ENCODE measurements around the gene PYGO1. TPM values are rescaled to one million over a fixed set of nuclear protein-coding genes. Genes with fewer than 3 reads are reported as not detected.
A peak's percentile ranks its signal among the peaks of the same experiment; 100 is the strongest.

Gene PYGO1
- total RNA-seq, 1 experiment from 2014 or later, result 0.55 TPM

DNA sequence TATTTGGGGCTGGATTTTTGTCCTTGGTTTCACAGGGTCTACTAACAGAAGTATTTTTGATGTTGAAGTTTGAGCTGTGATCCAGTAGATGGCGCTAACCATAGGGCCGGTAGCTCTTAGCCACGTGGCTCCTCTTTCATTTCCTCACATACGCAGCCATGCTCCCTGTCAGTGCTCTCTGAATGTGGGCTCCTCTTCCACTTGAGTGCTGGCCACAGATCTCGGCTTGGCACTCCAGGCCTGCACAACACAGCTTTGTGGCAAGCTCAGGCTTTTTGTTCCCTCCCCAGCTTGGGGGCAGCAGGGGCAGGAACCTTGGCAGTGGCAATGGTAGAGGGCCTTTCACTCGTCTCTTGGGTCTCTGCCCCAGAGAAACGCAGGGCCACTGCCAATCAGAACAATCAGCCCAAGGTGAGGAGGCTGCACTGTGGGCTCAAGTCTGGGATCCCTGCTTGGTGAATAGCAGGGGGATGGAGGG, 61.5 kb downstream of the PYGO1 start (continued):
- TF ChIP-seq, protein P1, sequence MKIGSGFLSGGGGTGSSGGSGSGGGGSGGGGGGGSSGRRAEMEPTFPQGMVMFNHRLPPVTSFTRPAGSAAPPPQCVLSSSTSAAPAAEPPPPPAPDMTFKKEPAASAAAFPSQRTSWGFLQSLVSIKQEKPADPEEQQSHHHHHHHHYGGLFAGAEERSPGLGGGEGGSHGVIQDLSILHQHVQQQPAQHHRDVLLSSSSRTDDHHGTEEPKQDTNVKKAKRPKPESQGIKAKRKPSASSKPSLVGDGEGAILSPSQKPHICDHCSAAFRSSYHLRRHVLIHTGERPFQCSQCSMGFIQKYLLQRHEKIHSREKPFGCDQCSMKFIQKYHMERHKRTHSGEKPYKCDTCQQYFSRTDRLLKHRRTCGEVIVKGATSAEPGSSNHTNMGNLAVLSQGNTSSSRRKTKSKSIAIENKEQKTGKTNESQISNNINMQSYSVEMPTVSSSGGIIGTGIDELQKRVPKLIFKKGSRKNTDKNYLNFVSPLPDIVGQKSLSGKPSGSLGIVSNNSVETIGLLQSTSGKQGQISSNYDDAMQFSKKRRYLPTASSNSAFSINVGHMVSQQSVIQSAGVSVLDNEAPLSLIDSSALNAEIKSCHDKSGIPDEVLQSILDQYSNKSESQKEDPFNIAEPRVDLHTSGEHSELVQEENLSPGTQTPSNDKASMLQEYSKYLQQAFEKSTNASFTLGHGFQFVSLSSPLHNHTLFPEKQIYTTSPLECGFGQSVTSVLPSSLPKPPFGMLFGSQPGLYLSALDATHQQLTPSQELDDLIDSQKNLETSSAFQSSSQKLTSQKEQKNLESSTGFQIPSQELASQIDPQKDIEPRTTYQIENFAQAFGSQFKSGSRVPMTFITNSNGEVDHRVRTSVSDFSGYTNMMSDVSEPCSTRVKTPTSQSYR (CRISPR knock-in tag; IDR thresholded peaks at IDR 0.05), result no peak
- peak; percentile 35; the same call in 1 of the 2 replicates for TF ChIP-seq GABPB1 (CRISPR knock-in tag; IDR thresholded peaks at IDR 0.05)
- TF ChIP-seq TP53 (CRISPR knock-in tag; IDR thresholded peaks at IDR 0.05), result no peak
- TF ChIP-seq, protein P2, sequence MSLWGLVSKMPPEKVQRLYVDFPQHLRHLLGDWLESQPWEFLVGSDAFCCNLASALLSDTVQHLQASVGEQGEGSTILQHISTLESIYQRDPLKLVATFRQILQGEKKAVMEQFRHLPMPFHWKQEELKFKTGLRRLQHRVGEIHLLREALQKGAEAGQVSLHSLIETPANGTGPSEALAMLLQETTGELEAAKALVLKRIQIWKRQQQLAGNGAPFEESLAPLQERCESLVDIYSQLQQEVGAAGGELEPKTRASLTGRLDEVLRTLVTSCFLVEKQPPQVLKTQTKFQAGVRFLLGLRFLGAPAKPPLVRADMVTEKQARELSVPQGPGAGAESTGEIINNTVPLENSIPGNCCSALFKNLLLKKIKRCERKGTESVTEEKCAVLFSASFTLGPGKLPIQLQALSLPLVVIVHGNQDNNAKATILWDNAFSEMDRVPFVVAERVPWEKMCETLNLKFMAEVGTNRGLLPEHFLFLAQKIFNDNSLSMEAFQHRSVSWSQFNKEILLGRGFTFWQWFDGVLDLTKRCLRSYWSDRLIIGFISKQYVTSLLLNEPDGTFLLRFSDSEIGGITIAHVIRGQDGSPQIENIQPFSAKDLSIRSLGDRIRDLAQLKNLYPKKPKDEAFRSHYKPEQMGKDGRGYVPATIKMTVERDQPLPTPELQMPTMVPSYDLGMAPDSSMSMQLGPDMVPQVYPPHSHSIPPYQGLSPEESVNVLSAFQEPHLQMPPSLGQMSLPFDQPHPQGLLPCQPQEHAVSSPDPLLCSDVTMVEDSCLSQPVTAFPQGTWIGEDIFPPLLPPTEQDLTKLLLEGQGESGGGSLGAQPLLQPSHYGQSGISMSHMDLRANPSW (CRISPR knock-in tag; conservative IDR thresholded peaks at IDR 0.05; ENCODE audit: low read depth), result no peak
- peak; percentile 38; the same call in 1 of the 2 replicates for TF ChIP-seq FOXP4 (CRISPR knock-in tag; IDR thresholded peaks at IDR 0.05)
- TF ChIP-seq NFE2L1 (CRISPR knock-in tag; IDR thresholded peaks at IDR 0.05), result peak; percentile 64; the same call in 1 of the 2 replicates
- TF ChIP-seq, protein P3, sequence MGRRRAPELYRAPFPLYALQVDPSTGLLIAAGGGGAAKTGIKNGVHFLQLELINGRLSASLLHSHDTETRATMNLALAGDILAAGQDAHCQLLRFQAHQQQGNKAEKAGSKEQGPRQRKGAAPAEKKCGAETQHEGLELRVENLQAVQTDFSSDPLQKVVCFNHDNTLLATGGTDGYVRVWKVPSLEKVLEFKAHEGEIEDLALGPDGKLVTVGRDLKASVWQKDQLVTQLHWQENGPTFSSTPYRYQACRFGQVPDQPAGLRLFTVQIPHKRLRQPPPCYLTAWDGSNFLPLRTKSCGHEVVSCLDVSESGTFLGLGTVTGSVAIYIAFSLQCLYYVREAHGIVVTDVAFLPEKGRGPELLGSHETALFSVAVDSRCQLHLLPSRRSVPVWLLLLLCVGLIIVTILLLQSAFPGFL (CRISPR knock-in tag; IDR thresholded peaks at IDR 0.05; ENCODE audit: borderline replicate concordance), result no peak
- TF ChIP-seq, protein P4, sequence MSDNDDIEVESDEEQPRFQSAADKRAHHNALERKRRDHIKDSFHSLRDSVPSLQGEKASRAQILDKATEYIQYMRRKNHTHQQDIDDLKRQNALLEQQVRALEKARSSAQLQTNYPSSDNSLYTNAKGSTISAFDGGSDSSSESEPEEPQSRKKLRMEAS (CRISPR knock-in tag; IDR thresholded peaks at IDR 0.05), result peak; percentile 96
- no peak for TF ChIP-seq ATF1 (CRISPR knock-in tag; IDR thresholded peaks at IDR 0.05)
- TF ChIP-seq ZNF138 (CRISPR knock-in tag; conservative IDR thresholded peaks at IDR 0.05), result no peak
- TF ChIP-seq, protein P5, sequence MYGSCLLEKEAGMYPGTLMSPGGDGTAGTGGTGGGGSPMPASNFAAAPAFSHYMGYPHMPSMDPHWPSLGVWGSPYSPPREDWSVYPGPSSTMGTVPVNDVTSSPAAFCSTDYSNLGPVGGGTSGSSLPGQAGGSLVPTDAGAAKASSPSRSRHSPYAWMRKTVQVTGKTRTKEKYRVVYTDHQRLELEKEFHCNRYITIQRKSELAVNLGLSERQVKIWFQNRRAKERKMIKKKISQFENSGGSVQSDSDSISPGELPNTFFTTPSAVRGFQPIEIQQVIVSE (CRISPR knock-in tag; IDR thresholded peaks at IDR 0.05; ENCODE audit: borderline replicate concordance), result no peak
- no peak for TF ChIP-seq E2F4 (CRISPR knock-in tag; IDR thresholded peaks at IDR 0.05; ENCODE audit: borderline replicate concordance, low read depth)
- no peak for TF ChIP-seq PRRX2 (CRISPR knock-in tag; IDR thresholded peaks at IDR 0.05)
- no peak for TF ChIP-seq FOXJ3 (CRISPR knock-in tag; IDR thresholded peaks at IDR 0.05; ENCODE audit: borderline replicate concordance)
- TF ChIP-seq, protein P6, sequence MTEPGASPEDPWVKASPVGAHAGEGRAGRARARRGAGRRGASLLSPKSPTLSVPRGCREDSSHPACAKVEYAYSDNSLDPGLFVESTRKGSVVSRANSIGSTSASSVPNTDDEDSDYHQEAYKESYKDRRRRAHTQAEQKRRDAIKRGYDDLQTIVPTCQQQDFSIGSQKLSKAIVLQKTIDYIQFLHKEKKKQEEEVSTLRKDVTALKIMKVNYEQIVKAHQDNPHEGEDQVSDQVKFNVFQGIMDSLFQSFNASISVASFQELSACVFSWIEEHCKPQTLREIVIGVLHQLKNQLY (CRISPR knock-in tag; IDR thresholded peaks at IDR 0.05), result no peak
- no peak for TF ChIP-seq EMX1 (CRISPR knock-in tag; IDR thresholded peaks at IDR 0.05)
- TF ChIP-seq ZNF425 (CRISPR knock-in tag; conservative IDR thresholded peaks at IDR 0.05), result no peak
- no peak for TF ChIP-seq ZNF671 (CRISPR knock-in tag; IDR thresholded peaks at IDR 0.05)
- no peak for TF ChIP-seq ZBTB21 (CRISPR knock-in tag; IDR thresholded peaks at IDR 0.05; ENCODE audit: borderline replicate concordance)
- peak; percentile 65; the same call in 1 of the 2 replicates for TF ChIP-seq ZNF263 (CRISPR knock-in tag; IDR thresholded peaks at IDR 0.05; ENCODE audit: low read depth)
- TF ChIP-seq MXD4 (CRISPR knock-in tag; IDR thresholded peaks at IDR 0.05; ENCODE audit: borderline replicate concordance), result no peak
- peak; percentile 50; the same call in 1 of the 2 replicates for TF ChIP-seq FOXP1 (CRISPR knock-in tag; IDR thresholded peaks at IDR 0.05; ENCODE audit: borderline replicate concordance)
- TF ChIP-seq, protein P7, sequence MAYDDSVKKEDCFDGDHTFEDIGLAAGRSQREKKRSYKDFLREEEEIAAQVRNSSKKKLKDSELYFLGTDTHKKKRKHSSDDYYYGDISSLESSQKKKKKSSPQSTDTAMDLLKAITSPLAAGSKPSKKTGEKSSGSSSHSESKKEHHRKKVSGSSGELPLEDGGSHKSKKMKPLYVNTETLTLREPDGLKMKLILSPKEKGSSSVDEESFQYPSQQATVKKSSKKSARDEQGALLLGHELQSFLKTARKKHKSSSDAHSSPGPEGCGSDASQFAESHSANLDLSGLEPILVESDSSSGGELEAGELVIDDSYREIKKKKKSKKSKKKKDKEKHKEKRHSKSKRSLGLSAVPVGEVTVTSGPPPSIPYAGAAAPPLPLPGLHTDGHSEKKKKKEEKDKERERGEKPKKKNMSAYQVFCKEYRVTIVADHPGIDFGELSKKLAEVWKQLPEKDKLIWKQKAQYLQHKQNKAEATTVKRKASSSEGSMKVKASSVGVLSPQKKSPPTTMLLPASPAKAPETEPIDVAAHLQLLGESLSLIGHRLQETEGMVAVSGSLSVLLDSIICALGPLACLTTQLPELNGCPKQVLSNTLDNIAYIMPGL (CRISPR knock-in tag; IDR thresholded peaks at IDR 0.05), result no peak
